Raji (cell line): ENCODE measurements around the gene DLGAP1.

Source experiments
- POLR2A ChIP-seq: IDR thresholded peaks from 2 replicates; pipeline ENCODE4 v1.6.1; 2011; ENCODE audit warnings: low read depth, low read length, control low read depth; ENCODE audit not compliant: insufficient read depth

DLGAP1 gene

GRCh38 chr18:3747176-3747973 lies 707.7 kb downstream of the DLGAP1 start:
- TF ChIP-seq POLR2A, result no peak

GRCh38 chr18:3742541-3742940 lies 712.6 kb downstream of the DLGAP1 start:
- TF ChIP-seq POLR2A, result no peak

- TF ChIP-seq POLR2A, result no peak
Measured at GRCh38 chr18:3741333-3741732, 713.8 kb downstream of the DLGAP1 start.

GRCh38 chr18:3728704-3729437 lies 726.2 kb downstream of the DLGAP1 start:
- no peak for TF ChIP-seq POLR2A

GRCh38 chr18:3727274-3727673 lies 727.8 kb downstream of the DLGAP1 start:
- TF ChIP-seq POLR2A, result no peak

GRCh38 chr18:3726238-3726951 lies 728.7 kb downstream of the DLGAP1 start:
- TF ChIP-seq POLR2A, result no peak

- TF ChIP-seq POLR2A, result no peak
Measured at GRCh38 chr18:3725115-3725514, 730.0 kb downstream of the DLGAP1 start.

GRCh38 chr18:3723554-3723953 lies 731.6 kb downstream of the DLGAP1 start:
- no peak for TF ChIP-seq POLR2A

- no peak for TF ChIP-seq POLR2A
Measured at GRCh38 chr18:3722649-3723433, 732.3 kb downstream of the DLGAP1 start.

GRCh38 chr18:3721771-3722648 lies 733.1 kb downstream of the DLGAP1 start:
- TF ChIP-seq POLR2A, result no peak

GRCh38 chr18:3720818-3721545 lies 734.1 kb downstream of the DLGAP1 start:
- no peak for TF ChIP-seq POLR2A

GRCh38 chr18:3720159-3720558 lies 734.9 kb downstream of the DLGAP1 start:
- no peak for TF ChIP-seq POLR2A

GRCh38 chr18:3717376-3718025 lies 737.6 kb downstream of the DLGAP1 start:
- TF ChIP-seq POLR2A, result no peak

GRCh38 chr18:3716116-3716660 lies 738.9 kb downstream of the DLGAP1 start:
- TF ChIP-seq POLR2A, result no peak
